T follicular helper cell (primary cell): ENCODE results near the gene PLA2G4C.

Experiments
- DNase-seq: peaks from one replicate; pipeline ENCODE4 v3.0.0-alpha.2; 2020; ENCODE audit warnings: low read depth

Gene PLA2G4C

GRCh38 chr19:48060381-48060780 lies 50.2 kb downstream of the PLA2G4C start:
- DNase-seq: no peak

DNA sequence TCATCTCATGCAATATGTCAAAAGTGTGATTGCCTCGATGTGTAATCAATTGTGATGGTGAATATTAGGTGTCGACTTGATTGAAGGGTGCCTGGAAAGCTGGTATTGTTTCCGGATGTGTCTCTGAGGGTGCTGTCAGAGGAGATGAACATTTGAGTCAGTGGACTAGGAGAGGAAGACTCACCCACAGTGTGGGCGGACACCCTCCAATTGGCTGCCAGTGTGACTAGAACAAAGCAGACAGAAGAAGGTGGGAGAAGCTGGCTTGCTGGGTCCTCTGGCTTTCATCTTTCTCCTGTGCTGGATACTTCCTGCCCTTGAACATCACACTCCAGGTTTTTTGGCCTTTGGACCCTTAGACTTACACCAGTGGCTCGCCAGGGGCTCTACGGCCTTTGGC lies 51.3 kb downstream of the PLA2G4C start:
- no peak for DNase-seq

DNA sequence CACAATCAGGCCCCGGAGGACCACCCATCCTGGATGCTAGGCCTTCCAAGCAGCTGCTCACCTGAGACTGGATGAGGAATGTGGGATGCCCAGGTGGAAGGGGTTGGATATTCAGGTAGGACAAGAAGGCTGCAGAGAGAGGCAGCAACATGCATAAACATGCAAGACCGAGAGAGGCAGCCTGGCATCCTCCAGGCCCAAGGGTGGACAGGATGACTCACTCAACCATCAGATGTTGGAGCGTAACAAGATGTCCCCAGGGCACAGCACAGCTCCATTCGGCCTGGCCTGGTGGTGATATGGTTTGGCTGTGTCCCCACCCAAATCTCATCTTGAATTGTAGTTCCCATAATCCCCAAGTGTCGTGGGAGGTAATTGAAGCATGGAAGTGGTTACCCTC lies 56.8 kb downstream of the PLA2G4C start:
- DNase-seq: no peak

DNA sequence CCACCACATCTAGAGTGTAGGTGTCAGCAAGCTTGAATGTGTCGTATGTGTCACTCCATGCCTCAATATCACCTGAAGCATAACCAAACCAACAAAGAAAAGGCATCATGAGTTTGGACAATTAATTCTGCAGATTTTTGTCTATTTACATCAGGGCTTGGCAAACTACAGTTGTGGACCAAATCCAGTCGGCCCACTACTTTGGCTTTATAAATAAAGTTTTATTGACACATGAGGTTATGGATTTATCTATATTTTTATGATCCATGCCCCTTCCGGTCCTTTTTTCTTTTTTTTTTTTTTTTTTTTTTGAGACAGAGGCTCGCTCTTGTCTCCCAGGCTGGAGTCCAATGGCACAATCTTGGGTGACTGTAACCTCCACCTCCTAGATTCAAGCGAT lies 57.5 kb downstream of the PLA2G4C start:
- DNase-seq: no peak

- DNase-seq: no peak
These were observed 59.1 kb downstream of the PLA2G4C start for GRCh38 chr19:48051335-48052033.

- DNase-seq: no peak
These were observed 66.1 kb downstream of the PLA2G4C start for GRCh38 chr19:48044561-48044960.

DNA sequence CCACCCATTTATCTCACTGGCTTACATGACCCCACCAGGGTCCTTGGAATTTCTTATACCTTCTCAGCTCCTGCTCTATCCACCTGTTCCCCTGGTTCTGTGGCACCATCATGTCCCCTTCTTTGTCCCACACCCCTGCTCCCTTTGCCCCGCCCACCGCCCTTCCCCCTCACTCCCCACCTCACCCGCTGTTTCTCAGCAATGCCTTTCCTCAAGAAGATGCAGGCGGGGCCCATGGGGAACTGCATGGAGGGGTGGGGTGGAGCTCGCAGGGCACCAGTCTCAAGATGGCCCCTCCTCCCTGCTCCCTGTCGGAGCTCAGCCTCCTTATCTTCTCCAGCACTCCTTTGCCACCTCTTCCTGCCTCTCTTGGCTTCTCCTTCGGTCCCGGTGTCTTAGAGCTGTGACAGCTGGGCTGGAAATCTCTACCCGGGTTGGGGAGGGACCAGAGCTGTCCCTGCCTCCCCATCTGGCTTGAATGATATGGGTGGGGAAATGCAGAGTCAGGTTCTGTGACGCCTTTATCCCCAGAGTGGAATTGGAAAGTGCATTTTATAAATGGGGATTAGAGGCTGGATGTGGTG lies 66.8 kb downstream of the PLA2G4C start, which contains the start of gene CABP5:
CABP5 (minus strand) TSS at position 405 of the 584 bp plus-strand sequence; CDS start at position 248, 157 bp downstream.
- DNase-seq: no peak

GRCh38 chr19:48041877-48042580 lies 68.6 kb downstream of the PLA2G4C start:
- DNase-seq: no peak

GRCh38 chr19:48036765-48037164 lies 73.9 kb downstream of the PLA2G4C start:
- DNase-seq: no peak

DNA sequence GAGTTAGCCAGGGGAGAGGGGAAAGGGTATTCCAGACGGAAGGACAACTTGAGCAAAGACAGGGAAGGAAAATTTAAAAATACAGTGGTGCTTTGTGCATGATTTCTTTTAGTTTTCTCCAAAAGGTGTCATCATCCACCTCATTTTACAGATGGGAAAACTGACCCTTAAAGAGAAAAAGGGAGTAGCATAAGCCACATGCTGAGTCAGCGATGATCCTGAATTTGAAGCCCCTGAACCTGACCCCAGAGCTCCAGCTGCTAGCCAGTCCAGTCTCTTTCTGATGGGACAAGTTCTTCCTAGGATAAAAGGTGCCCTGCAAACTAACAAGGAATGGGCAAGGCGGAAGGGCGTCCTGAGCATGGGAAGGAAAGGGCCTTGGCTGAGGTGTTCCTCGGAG lies 77.0 kb downstream of the PLA2G4C start:
- no peak for DNase-seq

DNA sequence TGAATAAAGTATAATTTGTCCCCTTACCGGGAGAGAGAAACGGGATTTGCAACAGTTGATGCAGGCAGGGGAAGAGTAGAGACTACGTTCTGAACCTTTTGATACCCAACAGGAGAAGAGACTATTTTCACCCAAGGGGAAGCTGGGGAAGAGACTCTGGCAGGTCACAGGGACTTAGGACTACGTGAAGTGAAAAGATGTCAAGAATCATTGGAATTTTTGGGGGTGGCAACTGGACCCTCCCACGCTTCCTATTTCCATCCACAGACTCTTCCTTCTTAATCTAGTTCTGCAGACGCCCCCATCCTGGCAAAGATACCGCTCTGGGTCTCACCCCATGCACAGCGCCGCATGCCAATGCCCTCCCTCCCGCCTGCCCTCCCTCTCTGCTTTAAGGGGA lies 80.5 kb downstream of the PLA2G4C start:
- no peak for DNase-seq

DNA sequence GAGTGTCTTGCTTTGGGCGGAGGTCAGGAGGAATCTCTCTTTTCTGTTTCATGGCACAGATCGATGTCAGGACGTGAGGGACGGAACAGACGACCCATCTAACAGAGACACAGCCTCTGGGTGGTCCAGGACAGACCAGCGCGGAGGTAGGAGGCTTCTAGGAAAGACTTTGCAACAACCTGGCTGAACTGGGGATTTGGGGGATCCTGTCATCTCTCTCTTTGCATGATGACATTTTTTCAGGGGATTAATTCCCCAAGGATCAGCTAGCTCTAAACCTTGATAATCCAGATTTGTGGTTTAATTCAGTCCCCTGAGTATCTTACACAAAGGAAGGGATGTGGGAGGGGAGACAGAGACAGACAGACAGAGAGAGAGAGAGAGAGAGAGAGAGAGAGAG lies 81.2 kb downstream of the PLA2G4C start:
- DNase-seq: no peak

GRCh38 chr19:48025480-48025879 lies 85.1 kb downstream of the PLA2G4C start:
- no peak for DNase-seq

- no peak for DNase-seq
These were observed 87.1 kb downstream of the PLA2G4C start for GRCh38 chr19:48023518-48023917.

- no peak for DNase-seq
These were observed 87.6 kb downstream of the PLA2G4C start for GRCh38 chr19:48023011-48023410.

DNA sequence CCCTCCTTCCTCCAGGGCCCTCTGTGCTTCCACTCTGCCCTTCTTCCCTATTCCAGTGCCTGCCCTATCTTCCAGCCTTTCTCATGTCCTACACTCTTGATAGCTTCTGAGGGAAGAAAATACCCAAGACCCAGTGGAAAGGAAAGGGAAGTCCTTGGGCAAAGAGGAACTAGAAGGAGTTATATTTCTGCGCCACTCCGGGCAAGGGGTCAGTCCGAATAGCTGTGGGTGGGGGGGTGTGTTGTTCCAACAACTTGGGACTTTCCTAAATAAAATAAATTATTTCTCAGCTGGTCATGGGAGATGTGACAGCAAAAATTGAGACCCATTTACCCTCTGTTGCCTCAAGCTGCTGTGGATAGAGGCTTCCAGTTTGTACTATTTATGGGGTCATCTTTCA lies 89.9 kb downstream of the PLA2G4C start:
- no peak for DNase-seq

DNA sequence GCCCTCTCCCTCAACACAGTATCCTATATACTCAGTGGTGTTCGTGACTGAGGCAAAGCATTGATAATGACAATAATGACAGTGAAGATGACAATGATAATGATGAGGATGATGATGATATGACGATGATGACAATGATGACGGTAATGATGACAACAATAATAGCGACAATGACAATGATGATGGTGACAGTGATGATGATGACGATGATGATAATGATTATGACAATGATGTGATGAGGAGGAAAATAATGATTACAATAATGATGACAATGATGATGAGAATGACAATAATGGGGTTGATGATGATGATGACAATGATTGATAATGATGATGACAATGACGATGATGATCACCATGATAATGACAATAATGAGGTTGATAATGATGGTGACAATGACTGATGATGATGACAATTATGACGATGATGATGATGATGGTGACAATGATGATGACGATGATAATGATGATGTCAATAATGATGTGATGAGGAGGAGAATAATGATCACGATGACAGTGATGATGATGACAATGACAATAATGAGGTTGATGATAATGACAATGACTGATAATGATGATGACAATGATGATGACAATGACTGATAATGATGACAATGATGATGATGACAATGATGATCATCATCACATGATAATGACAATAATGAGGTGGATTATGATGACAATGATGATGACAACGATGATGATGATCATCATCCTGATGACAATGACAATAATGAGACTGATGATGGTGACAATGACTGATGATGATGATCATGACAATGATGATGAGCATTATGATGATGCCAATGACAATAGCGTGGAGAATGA lies 99.5 kb downstream of the PLA2G4C start:
- no peak for DNase-seq

GRCh38 chr19:48006762-48007161 lies 103.9 kb downstream of the PLA2G4C start:
- no peak for DNase-seq

GRCh38 chr19:48004236-48004635 lies 106.4 kb downstream of the PLA2G4C start:
- DNase-seq: no peak

DNA sequence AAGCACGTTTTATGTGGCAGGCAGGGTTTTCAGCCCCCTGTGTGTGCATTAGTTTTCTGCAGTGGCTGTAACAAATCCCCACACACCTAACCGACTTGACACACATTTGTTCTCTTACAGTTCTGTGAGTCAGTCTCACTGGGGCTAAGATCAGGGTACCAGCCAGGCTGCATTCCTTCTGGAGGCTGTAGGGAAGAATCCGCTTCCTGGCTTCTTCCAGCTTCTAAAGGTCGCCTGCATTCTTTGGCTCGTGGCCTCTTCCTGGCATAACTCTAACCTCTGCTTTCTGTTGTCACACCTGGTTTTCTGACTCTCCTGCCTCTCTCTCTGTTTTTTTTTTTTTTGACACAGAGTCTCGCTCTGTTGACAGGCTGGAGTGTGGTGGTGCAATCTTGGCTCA lies 109.8 kb downstream of the PLA2G4C start:
- DNase-seq: no peak

DNA sequence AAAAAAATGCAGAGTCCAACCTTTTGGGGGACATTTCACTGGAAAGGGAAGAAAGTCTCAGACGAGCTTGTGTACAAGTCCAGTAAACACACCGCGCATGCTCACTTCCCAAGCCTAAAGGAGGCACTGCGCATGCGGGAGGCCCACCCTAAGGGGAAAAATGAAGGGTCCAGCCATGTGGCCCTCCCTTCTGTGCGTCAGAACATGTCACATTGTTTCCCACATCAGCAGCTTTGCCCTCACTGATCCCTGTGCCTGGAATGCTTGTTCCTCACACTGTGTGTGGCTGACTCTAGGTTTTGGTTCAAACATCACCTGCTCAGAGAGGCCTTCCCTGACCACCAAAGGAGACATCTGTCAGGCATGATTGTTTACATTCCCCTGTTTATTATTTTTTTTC lies 111.8 kb downstream of the PLA2G4C start:
- DNase-seq: no peak
